DMS53 (cell line): ENCODE results near the gene RIMS4.
A peak's percentile ranks its signal among the peaks of the same experiment; 100 is the strongest.

Experiments
- DNase-seq: peaks from one replicate; lab custom pipeline; 2025; lab: John Stamatoyannopoulos, UW

Gene RIMS4

DNA sequence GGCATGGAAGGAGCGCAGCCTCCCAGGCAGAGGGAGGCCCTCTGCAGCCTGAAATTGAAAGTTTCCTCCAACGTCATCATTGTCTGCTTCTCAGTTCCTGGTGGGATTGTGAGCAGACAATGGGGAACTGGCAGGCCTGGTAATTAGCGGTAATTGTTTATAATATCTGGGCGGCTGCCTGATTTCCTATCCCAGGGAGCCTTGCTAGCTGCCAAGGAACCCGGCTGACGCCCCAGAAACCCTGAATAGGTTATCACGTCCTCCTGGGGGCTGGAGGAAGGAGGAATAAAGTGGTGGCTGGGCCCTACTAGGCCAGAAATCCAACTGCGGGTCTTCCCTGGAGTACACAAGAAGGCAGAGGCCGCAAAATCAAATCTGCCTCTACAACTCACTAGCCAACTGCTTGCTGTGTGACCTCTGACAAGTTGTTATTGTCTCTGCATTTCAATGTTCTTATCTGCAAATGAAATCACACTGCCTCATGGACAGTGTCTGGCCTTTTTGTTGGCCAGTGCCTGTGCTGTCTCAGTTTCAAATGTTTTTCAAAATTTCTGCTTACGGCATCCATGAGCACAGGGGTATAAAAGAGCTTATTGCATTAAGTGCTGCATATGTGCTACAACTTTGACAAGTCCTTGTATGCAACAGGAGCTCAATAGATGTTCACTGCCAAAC, 47.7 kb downstream of the RIMS4 start:
- no peak for DNase-seq

DNA sequence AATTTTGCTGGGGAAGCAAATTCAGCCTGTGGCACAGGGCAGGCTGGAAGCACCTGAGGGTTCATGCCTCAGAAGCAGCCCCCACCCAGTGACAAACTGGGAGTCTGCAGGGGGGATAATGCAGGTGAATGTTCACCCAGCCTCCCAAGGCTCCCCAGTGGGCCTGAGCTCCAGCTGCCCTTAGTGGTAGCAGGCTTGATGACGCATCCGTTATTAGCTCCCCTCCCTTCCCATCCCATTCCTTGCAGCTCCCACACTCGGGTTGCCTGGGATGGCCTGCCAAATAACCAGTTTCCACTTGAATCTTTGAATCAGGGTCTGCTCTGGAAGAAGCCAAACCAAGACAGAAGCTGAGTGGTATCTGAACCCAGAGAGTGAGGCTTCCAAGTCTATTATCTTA, 48.9 kb downstream of the RIMS4 start:
- DNase-seq = no peak

DNA sequence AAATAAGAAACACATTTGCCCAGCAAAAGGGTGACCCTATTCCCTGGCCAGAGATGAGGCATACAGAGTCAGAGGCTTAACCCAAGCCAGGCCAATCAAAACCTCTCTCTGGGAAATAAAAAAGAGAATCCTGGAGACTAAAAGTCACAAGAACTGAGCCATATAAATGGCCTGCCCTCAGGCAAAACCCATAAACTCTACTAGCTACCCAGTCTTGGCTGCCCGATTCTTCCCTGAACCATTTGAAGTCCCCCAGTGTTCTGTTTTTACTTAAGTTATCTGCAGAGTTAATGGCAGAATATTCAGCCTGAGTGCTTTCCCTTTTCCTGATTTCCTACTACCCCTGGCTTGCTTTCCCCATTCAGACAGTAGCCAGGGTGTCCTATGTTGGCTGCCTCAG, 50.8 kb downstream of the RIMS4 start:
- no peak for DNase-seq

DNA sequence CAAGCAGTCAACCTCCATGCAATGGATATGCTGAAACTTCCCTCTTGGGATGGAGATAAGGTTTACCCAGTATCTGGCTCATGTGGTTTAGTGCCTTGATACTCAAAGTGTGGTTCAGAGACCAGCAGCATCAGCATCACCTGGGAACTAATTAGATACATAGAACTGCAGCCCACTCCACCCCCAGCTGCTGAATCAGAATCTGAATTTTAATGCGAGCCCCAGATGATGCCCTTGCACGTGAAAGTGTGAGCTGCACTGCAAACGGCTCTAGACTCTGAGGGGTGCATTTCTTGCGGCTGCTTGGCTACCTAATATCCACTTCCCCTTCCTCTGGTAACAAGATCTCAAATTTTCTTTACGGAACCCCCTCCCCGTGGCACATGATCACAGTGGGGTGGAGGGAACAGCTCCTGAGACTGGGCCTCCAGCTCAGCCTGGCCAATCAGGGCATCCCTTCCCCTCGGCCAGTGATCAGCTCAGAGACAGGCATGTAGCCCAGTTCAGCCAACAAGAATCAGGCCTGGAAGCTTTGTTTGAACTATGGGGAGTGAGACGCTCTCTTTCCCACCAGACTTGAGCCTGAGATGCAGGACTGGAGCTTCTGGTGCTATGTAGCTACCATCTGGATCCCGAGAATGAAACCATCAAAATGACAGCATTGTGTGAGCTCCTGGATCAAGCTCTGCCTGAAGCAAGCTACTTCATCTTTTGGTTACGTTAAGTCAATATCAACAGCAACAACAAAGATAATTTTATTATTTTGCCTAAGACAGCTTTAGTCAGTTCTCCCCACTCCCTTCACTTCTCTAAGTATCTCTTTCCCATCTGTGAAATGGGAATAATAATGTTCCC, 51.9 kb downstream of the RIMS4 start:
- DNase-seq = no peak

DNA sequence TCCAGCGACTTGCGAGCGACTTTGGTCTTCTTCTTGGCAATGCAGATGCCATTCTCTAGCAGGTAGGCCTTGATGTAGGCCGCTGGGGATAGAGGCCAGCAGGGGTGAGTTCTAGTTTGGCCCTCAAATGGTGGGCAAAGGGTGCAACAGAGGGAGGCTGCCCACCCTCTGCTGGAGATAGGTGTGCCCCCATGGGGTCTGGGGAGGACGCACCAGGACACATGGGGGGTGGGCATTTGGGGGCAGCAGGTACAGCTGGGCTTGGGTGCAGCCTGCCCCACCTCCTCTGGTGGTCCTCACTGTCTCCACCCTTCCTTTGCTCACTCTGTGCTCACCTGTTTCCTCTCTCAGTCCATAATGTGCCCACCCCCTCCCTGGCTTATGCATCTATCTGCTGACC, 53.4 kb downstream of the RIMS4 start:
- DNase-seq = no peak

DNA sequence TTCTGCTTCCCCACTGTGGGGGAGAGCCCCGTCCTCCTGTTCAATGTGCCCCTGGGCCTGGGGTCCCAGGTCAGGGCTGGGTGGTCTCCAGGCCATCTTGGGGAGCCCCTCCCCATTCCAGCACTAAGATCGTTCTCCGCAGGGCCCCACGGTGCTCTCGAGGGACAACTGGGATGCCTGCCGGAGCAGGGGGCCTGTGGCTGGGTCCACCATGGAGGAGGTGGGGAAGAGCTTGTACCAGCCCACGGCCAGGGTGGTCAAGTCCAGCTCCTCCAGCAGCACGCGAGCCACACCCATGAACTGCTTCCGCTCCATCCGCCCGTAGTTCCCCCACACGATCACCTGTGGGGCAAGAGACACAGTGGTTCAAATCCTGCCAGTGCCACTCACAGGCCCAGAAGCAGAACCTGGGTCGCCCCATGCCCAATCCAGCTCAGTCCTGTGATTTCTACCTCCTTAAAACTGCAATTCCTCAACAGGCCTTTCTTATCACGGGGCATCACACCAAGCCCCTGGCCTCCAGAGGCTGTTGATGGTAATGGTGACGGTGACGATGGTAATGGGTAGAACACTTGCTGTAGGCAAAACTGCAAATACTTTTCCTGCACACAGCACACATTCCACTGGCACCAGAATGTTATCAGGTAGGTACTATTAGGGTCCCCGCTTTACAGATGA, 54.2 kb downstream of the RIMS4 start:
- no peak for DNase-seq

DNA sequence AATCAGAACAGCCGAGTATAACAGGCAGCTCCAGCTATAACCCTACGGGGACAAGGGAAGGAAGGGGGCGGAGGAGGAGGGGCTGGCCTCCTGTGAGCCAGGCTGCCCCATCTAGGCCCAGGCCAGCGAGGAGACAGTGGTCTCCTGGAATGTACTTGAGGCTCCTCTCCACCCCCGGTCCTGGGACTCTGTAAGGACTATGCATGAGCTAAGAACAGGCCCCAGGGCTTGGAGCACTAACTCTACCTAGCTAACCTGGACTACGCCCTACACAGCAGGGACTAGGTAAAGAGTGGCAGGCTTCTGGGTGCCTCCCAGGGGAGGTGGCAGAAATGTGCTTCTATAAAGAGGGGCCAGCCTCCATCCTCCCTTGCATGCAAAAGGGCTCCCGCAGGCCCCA, 55.8 kb downstream of the RIMS4 start:
- DNase-seq = no peak

DNA sequence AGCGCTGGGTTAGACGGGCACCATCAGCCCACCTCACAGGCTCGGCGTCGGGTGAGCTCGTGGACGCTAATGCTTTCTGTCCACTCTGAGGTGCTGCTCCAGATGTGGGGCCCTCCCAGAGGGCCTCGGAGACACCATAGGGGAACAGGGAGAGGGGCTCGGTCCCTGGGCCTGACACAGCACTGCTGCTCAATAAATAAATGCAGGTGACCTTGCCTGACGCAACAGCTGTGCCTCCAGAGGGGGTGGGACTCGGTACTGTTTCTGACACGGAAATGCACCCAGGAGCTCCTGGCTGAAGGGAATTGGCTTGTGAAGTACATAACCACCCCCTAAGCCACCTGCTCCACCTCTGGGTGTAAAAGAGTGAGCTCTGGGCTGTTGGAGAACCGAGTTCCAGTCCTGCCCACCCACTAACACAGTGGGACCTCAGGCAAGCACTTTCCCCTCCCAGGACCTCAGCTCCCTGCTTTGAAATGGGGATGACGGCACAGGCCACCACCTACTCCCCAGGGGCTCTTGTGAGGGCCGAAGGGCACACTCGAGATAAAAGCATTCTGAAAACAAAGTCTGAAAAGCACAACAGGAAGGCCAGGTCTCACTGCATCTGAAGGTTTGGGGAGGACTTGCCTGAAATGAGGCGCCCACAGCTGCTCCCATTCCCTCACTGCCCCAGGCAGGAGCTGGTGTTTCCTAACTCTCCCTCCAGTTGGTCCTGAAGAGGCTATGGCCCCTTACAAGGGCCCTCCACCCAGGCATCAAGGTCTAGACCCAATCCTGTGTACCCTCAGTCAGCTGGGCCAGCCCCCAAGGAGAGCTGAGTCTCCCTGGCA, 58.0 kb downstream of the RIMS4 start:
- no peak for DNase-seq

DNA sequence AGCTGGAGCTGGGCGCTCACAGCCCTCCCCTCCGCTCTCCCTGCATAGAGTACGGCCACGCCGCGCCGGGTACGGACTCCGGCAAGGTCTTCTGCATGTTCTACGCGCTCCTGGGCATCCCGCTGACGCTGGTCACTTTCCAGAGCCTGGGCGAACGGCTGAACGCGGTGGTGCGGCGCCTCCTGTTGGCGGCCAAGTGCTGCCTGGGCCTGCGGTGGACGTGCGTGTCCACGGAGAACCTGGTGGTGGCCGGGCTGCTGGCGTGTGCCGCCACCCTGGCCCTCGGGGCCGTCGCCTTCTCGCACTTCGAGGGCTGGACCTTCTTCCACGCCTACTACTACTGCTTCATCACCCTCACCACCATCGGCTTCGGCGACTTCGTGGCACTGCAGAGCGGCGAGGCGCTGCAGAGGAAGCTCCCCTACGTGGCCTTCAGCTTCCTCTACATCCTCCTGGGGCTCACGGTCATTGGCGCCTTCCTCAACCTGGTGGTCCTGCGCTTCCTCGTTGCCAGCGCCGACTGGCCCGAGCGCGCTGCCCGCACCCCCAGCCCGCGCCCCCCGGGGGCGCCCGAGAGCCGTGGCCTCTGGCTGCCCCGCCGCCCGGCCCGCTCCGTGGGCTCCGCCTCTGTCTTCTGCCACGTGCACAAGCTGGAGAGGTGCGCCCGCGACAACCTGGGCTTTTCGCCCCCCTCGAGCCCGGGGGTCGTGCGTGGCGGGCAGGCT, 60.1 kb downstream of the RIMS4 start:
- no peak for DNase-seq

DNA sequence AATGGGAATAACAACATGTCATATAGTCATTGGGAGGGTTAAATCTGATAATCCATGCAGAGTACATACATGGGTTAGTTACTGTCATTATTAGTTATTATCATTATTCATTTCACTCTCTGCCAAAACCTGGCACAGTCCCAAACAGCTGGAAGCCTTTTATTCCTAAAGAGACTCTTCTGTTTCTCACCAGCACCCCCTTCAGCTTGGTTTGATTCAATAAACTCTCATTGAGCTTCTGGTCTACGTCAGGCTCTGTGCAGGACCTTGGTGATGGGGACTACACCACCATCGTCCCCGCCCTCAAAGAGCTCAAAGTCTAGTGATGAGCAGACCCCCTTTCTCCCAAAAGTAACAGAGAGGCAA, 62.4 kb downstream of the RIMS4 start:
- DNase-seq = peak; percentile 62

DNA sequence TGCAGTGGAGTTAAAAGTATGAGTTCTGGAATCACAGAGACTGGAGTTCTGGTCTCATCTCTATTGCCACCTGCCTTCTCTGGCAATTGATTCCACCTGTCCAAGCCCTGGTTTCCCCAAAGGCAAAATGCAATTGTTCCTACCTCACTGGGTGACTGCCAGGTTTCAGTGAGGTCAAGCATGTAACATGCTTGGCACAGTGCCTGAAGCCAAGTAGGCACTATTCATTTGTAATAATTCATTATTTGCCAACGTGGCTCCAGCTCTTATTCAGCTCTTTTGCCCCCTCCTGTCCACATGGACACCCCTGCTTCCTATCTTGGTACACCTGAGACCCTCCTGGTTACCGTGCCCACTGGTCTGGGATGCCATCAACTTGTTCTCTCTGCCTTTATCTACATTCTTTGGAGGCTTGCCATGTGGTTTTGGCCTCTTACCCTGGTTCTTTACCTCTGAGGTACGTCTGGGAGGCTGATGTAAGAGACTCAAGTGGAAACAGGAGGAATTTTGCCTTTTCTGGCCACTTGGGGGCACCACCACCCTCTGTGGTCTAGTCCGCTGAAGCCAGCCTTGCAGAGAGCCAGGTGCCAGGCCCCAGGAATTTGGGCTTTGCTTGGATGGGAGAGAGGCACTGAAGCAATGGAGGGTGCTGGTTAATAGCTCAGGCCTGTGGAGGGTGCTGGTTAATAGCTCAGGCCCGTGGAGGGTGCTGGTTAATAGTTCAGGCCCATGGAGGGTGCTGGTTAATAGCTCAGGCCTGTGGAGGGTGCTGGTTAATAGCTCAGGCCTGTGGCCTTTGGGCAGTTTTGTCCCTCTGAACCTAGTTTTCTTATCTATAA, 63.0 kb downstream of the RIMS4 start:
- DNase-seq = peak; percentile 96

DNA sequence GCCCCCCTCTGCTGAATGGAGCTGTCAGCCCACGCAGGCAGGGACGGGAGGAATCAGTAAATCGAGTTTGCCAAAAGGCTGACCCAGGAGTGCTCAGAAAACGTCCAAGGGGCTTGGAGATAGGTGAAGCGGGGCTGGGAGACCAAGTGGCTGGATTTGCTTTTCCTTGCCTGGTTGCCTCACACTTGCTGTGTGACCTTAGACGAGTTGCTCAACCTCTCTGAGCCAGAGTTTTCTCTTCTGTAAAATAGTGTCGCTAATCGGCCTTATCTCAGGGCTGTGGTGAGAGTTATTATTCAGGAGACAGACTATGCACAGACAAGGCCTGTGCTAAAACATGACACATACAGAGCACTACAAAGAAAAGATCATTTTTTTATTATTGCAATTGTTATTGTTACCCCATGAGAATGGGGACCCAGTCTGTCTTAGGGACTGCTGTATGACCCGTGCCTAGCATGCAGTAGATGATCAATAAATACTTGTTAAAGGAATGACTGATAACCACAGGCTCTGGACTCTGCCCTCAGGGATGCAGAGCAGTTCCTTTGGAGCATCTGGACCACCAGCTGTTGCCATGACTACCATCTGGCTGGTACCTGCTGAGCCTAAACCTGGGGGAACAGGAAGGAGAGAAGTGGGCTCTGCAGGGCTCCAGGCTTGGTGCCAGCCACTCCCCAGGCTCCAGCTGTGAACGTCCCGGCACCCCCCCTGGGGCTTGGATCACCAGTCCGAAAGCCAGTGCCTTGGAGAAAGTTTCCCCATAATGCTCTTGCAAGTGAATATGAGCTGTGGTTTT, 63.8 kb downstream of the RIMS4 start:
- peak; percentile 92 for DNase-seq

DNA sequence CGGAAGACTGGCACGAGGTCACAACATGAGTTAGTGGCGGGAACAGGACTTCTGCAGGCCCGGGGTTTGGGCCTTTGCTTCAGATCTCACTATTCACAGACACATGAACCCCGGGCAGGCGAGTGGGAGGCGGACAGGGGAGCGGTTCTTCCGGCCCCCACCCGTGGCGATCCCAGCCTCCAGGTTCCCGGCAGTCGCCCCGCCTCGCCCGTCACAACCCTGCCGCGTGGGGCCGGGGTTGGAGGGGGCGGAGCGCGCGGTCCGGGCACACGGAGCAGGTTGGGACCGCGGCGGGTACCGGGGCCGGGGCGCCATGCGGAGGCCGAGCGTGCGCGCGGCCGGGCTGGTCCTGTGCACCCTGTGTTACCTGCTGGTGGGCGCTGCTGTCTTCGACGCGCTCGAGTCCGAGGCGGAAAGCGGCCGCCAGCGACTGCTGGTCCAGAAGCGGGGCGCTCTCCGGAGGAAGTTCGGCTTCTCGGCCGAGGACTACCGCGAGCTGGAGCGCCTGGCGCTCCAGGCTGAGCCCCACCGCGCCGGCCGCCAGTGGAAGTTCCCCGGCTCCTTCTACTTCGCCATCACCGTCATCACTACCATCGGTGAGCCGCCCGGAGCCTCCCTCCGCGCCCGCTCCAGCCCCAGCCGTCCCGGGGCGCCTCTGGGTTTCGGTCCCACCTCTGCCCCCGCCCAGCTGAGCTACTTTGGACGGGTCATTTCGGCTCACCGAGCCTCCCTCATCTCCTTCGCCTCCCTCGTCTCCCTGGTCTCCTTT, 64.6 kb downstream of the RIMS4 start, which contains the start of gene KCNK15:
KCNK15 (plus strand) TSS at position 268 of the 769 bp plus-strand sequence; CDS start at position 314, 46 bp downstream.
- peak; percentile 74 for DNase-seq

DNA sequence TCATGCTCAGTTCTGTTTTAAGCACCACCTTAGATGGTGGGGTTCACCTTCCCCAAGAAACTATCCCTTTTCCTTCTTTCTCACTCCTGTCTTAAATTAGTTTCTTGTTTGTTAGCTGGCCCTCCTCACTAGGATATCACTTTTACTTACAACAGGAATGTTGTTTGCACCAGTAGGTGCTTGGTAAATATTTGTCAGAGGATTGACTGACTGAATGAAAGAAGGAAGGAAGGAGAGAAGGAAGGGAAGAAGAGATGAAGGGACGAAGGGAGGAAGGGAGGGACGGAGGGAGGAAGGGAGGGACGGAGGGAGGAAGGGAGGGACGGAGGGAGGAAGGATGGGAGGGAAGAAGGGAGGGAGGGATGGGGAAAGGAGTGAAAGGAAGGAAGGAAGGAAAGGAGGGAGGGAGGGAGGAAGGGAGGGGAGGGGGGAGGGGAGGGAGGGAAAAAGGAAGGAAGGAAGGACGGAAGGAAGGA, 65.2 kb downstream of the RIMS4 start:
- DNase-seq = peak; percentile 26

DNA sequence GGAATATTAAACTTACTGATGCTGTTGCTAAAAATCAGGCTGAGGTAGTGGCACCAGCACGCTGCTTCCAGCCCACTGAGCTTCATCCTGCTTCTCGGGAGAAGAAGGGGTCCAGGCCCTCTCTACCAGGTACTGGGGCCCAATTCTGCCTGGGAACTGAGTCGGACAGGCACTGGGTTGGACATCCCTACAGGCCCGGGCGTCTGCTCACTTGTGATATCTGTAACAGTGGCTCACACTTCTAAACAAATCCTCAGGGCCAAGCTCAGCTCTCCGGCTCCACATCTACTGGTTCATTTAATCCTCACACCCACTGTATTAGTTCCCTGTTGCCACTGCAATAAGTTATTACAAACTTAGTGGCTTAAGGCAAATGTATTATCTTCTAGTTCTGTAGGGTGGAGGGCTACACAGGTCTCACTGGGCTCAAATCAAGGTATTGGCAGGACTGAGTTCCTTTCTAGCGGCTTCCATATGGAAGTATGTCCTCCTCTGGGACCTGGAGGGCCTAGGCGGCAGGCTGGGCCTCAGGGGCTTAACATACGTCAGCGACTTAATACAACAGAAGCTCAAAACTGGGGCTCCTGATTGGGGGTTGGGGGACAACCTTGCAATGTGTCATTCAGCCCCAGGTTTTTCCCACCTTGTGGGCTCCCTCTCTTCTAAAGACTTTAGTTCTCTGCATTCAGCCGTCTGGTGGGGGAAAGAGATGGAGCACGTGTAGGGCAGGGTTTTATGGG, 66.3 kb downstream of the RIMS4 start:
- no peak for DNase-seq

DNA sequence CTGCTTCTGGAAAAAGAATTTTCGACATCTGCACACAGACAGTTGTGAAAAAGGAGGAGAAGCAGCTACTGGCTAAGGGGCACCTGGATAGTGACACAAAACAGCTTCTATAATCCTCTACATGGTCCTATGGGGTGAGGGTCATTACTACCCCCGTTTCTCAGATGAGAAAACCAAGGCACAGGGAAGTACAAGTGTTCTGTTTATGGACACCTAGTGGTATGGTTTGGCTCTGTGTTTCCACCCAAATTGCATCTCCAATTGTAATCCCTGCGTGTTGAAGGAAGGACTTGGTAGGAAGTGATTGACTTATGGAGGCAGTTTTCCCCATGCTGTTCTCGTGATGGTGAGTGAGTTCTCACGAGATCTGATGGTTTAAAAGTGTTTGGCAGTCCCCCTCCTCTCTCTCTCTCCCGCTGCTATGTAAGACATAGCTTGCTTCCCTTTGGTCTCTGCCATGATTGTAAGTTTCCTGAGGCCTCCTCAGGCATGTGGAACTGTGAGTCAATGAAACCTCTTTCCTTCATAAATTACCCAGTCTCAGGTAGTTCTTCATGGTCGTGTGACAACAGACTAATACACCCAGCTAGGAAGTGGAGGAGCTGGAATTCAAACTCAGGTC, 67.2 kb downstream of the RIMS4 start:
- no peak for DNase-seq

DNA sequence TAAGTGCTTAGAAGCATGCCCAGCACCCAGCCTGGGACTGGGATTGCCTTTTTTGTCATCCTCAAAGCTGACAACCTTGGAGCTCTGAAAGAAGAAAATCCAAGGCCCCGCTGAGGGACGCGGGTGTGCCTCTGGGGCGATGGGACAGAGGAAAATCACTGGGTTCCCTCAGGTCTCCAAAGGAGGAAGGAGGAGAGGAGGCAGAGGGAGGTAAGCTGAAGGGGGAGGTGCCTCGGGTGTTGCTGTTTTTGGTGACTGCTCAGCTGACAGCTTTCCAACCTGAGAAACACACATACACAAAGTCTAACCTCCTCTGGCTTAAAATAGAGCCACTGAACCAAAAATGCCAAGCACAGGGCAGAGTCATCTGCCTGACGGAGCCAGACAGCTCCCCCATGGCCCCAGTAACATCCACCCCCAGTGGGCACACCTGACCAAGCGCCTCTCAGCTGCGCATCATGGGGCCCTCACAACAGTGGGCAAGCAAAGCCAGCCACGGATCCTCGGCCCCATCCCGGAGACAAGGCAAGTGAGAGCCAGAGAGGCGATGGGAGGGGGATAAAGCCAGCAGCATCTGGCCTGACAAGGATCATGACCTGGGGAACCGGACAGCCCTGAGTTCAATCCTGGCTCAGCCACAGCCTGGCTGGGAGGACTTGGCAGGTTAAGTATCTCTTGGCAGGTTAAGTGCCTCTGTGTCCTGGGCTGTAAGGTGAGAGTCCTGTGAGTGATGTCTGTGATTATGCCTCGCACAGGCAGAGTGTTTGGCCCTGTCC, 67.9 kb downstream of the RIMS4 start:
- DNase-seq = no peak
